ENCODE results near the gene EFNA5. TPM values are rescaled to one million over a fixed set of nuclear protein-coding genes. Genes with fewer than 3 reads are reported as not detected.

The EFNA5 gene
- polyA plus RNA-seq, 3 donors, result 0.01 TPM; not detected in 2

GRCh38 chr5:107422494-107422893 is 248.2 kb downstream of the EFNA5 start:
- Mint-ChIP-seq H3K9me3 (no peaks in the 10 kb centered on the region), H3K4me3 (no peak overlapping the region), H3K27ac (no peak overlapping the region), H3K4me1 (no peaks in the 10 kb centered on the region), H3K36me3 (no peaks in the 10 kb centered on the region), H3K27me3 (ENCODE audit: low read depth in 3 of 3) (peaks cover 0 to 2% (median 0%) of the 10 kb centered on the region in 3 donors)
- Histone ChIP-seq H3K4me3 (replicated peaks in 1 of 3; ENCODE audit: low read depth in 2 of 3, low read length in 3 of 3) (no peak overlapping the region), H3K79me2 (ENCODE audit: insufficient read depth, low read length) (no peaks in the 10 kb centered on the region), H4K20me1 (ENCODE audit: insufficient read depth, low read length) (no peaks in the 10 kb centered on the region), H2AFZ (ENCODE audit: insufficient read depth, low read depth, low read length, poor library complexity, severe bottlenecking) (no peak overlapping the region), H3K27me3 (ENCODE audit: control insufficient read depth in 2 of 2, insufficient read depth in 2 of 2, low read length in 2 of 2) (no peaks in the 10 kb centered on the region), H3K36me3 (replicated peaks in 1 of 2; ENCODE audit: control insufficient read depth in 1 of 2, insufficient read depth in 2 of 2, low read length in 2 of 2) (no peaks in the 10 kb centered on the region), H3K4me1 (ENCODE audit: control insufficient read depth in 1 of 2, insufficient read depth in 2 of 2, low read length in 2 of 2) (no peaks in the 10 kb centered on the region), H3K9ac (ENCODE audit: insufficient read depth, low read length, poor library complexity, severe bottlenecking) (no peak overlapping the region), H3K9me3 (replicated peaks in 1 of 2; ENCODE audit: control insufficient read depth in 1 of 2, insufficient read depth in 1 of 2, low read length in 2 of 2) (no peaks in the 10 kb centered on the region), H3K27ac (ENCODE audit: low read depth in 1 of 2, low read length in 2 of 2) (no peak overlapping the region), H3K4me2 (replicated peaks; ENCODE audit: extremely low read depth, low read length, poor library complexity, severe bottlenecking) (no peak overlapping the region)
- no peak for DNase-seq
- TF ChIP-seq, protein P1, sequence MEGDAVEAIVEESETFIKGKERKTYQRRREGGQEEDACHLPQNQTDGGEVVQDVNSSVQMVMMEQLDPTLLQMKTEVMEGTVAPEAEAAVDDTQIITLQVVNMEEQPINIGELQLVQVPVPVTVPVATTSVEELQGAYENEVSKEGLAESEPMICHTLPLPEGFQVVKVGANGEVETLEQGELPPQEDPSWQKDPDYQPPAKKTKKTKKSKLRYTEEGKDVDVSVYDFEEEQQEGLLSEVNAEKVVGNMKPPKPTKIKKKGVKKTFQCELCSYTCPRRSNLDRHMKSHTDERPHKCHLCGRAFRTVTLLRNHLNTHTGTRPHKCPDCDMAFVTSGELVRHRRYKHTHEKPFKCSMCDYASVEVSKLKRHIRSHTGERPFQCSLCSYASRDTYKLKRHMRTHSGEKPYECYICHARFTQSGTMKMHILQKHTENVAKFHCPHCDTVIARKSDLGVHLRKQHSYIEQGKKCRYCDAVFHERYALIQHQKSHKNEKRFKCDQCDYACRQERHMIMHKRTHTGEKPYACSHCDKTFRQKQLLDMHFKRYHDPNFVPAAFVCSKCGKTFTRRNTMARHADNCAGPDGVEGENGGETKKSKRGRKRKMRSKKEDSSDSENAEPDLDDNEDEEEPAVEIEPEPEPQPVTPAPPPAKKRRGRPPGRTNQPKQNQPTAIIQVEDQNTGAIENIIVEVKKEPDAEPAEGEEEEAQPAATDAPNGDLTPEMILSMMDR (IDR thresholded peaks at IDR 0.05), result no peak
- intact Hi-C loops (cut with micrococcal nuclease), result no loop called here
- WGBS (ENCODE audit: insufficient coverage), result 97% methylated on average over 4 of the region's 4 CpGs

GRCh38 chr5:107419498-107419897 is 251.2 kb downstream of the EFNA5 start:
- Histone ChIP-seq H3K9me3 (replicated peaks in 1 of 2; ENCODE audit: control insufficient read depth in 1 of 2, insufficient read depth in 1 of 2, low read length in 2 of 2) (no peaks in the 10 kb centered on the region), H3K4me1 (ENCODE audit: control insufficient read depth in 1 of 2, insufficient read depth in 2 of 2, low read length in 2 of 2) (no peaks in the 10 kb centered on the region), H3K27ac (ENCODE audit: low read depth in 1 of 2, low read length in 2 of 2) (no peak overlapping the region), H3K27me3 (ENCODE audit: control insufficient read depth in 2 of 2, insufficient read depth in 2 of 2, low read length in 2 of 2) (no peaks in the 10 kb centered on the region), H4K20me1 (ENCODE audit: insufficient read depth, low read length) (no peaks in the 10 kb centered on the region), H3K4me3 (replicated peaks in 1 of 3; ENCODE audit: low read depth in 2 of 3, low read length in 3 of 3) (no peak overlapping the region), H2AFZ (ENCODE audit: insufficient read depth, low read depth, low read length, poor library complexity, severe bottlenecking) (no peak overlapping the region), H3K9ac (ENCODE audit: insufficient read depth, low read length, poor library complexity, severe bottlenecking) (no peak overlapping the region), H3K79me2 (ENCODE audit: insufficient read depth, low read length) (no peaks in the 10 kb centered on the region), H3K36me3 (replicated peaks in 1 of 2; ENCODE audit: control insufficient read depth in 1 of 2, insufficient read depth in 2 of 2, low read length in 2 of 2) (no peaks in the 10 kb centered on the region), H3K4me2 (replicated peaks; ENCODE audit: extremely low read depth, low read length, poor library complexity, severe bottlenecking) (no peak overlapping the region)
- 100% methylated on average over 3 of the region's 3 CpGs for WGBS (ENCODE audit: insufficient coverage)
- peaks cover 0 to 2% (median 0%) of the 10 kb centered on the region in 3 donors for H3K27me3 Mint-ChIP-seq (ENCODE audit: low read depth in 3 of 3)
- no peaks in the 10 kb centered on the region for H3K36me3 Mint-ChIP-seq
- TF ChIP-seq, protein P1 (IDR thresholded peaks at IDR 0.05), result no peak
- no peak for DNase-seq
- H3K4me1 Mint-ChIP-seq, result no peaks in the 10 kb centered on the region
- intact Hi-C loops (cut with micrococcal nuclease), result no loop called here
- H3K27ac Mint-ChIP-seq, result no peak overlapping the region
- no peaks in the 10 kb centered on the region for H3K9me3 Mint-ChIP-seq
- no peak overlapping the region for H3K4me3 Mint-ChIP-seq

All from CD14-positive monocyte (primary cell).